HG02571 (cell line): ENCODE results near the gene LDLRAP1.

ENCODE experiments used
- ATAC-seq: cut with Tn5 transposase; IDR thresholded peaks from one replicate; pipeline ENCODE4 v1.9.1; 2021; ENCODE audit warnings: mild to moderate bottlenecking, moderate library complexity; ENCODE audit not compliant: unreplicated experiment

LDLRAP1 gene

GRCh38 chr1:25541889-25542658 is 1.3 kb upstream of the LDLRAP1 start:
- ATAC-seq = no peak

GRCh38 chr1:25543005-25543424 is 391 bp upstream of the LDLRAP1 start:
- no peak for ATAC-seq

GRCh38 chr1:25544243-25544764 is 898 bp downstream of the LDLRAP1 start:
- ATAC-seq = no peak

GRCh38 chr1:25544819-25545218 is 1.4 kb downstream of the LDLRAP1 start:
- no peak for ATAC-seq

- no peak for ATAC-seq
These were observed 2.4 kb downstream of the LDLRAP1 start for GRCh38 chr1:25545767-25546166.

GRCh38 chr1:25546193-25546592 is 2.8 kb downstream of the LDLRAP1 start:
- no peak for ATAC-seq

GRCh38 chr1:25548601-25549000 is 5.2 kb downstream of the LDLRAP1 start:
- no peak for ATAC-seq

- peak; percentile 90 for ATAC-seq
These were observed 6.1 kb downstream of the LDLRAP1 start for GRCh38 chr1:25549273-25550154.

GRCh38 chr1:25550155-25550506 is 6.7 kb downstream of the LDLRAP1 start:
- no peak for ATAC-seq

GRCh38 chr1:25550683-25551310 is 7.4 kb downstream of the LDLRAP1 start:
- ATAC-seq = no peak

GRCh38 chr1:25553749-25554429 is 10.5 kb downstream of the LDLRAP1 start:
- no peak for ATAC-seq

- ATAC-seq = no peak
These were observed 11.0 kb downstream of the LDLRAP1 start for GRCh38 chr1:25554430-25554780.

- no peak for ATAC-seq
These were observed 11.7 kb downstream of the LDLRAP1 start for GRCh38 chr1:25554886-25555752.

GRCh38 chr1:25555753-25556092 is 12.3 kb downstream of the LDLRAP1 start:
- ATAC-seq = no peak

- ATAC-seq = no peak
These were observed 12.8 kb downstream of the LDLRAP1 start for GRCh38 chr1:25556132-25556670.

GRCh38 chr1:25556791-25557476 is 13.5 kb downstream of the LDLRAP1 start:
- no peak for ATAC-seq

- ATAC-seq = no peak
These were observed 14.1 kb downstream of the LDLRAP1 start for GRCh38 chr1:25557543-25557942.

- no peak for ATAC-seq
These were observed 15.6 kb downstream of the LDLRAP1 start for GRCh38 chr1:25559031-25559430.

- ATAC-seq = no peak
These were observed 16.6 kb downstream of the LDLRAP1 start for GRCh38 chr1:25560001-25560400.
